Activated B cell treated with CpG ODN at 0.5 μM for 24 hours (primary cell): Measurements from ENCODE around the gene MTG1. TPM values are rescaled to one million over a fixed set of nuclear protein-coding genes. Genes with fewer than 3 reads are reported as not detected.

Source experiments
- ATAC-seq: fragments of 200-7000 bp; cut with Tn5 transposase; one replicate; pipeline ENCODE4 v1.10.0; 2021; ENCODE audit warnings: low read depth, mild to moderate bottlenecking, moderate library complexity
- CTCF ChIA-PET: fragments of 350-600 bp; sonication (Branson Sonifier 250); formaldehyde crosslinking; loops from one replicate; lab custom pipeline; 2021; ENCODE audit warnings: antibody characterized with exemption; lab: Charles Lee
- POLR2A ChIA-PET: fragments of 350-600 bp; sonication (Branson Sonifier 250); formaldehyde crosslinking; loops from one replicate; lab custom pipeline; 2021; ENCODE audit warnings: antibody characterized with exemption; lab: Charles Lee
- DNase-seq: peaks from one replicate; pipeline ENCODE4 v3.0.0; 2022
- H3K27ac Mint-ChIP-seq: one replicate; pipeline ENCODE4 v1.8.0; 2020; ENCODE audit warnings: mixed read lengths
- H3K27me3 Mint-ChIP-seq: one replicate; pipeline ENCODE4 v1.8.0; 2021; ENCODE audit warnings: mixed read lengths
- H3K36me3 Mint-ChIP-seq: one replicate; pipeline ENCODE4 v1.8.0; 2021; ENCODE audit warnings: low read depth, mixed read lengths
- H3K4me1 Mint-ChIP-seq: one replicate; pipeline ENCODE4 v1.8.0; 2021; ENCODE audit warnings: mixed read lengths
- H3K4me3 Mint-ChIP-seq: one replicate; pipeline ENCODE4 v1.8.0; 2020; ENCODE audit warnings: mild to moderate bottlenecking, mixed read lengths
- H3K9me3 Mint-ChIP-seq: one replicate; pipeline ENCODE4 v1.8.0; 2020; ENCODE audit warnings: mixed read lengths
- intact Hi-C: fragments of 100-400 bp; cut with micrococcal nuclease; formaldehyde crosslinking; loops from one replicate; pipeline ENCODE4 v1.15.1; 2024
- total RNA-seq: library from RNA; stranded (reverse); gene quantifications from 2 replicates; pipeline ENCODE4 v1.2.3, GENCODE V29; 2022
- TF ChIP-seq, protein P1 (sequence below): fragments of 200-600 bp; IDR thresholded peaks from one replicate; pipeline ENCODE4 v1.8.0; 2022; ENCODE audit warnings: antibody characterized with exemption, mild to moderate bottlenecking

MTG1 gene
- total RNA-seq, 1 donor from 2014 or later, result 83.1 TPM

DNA sequence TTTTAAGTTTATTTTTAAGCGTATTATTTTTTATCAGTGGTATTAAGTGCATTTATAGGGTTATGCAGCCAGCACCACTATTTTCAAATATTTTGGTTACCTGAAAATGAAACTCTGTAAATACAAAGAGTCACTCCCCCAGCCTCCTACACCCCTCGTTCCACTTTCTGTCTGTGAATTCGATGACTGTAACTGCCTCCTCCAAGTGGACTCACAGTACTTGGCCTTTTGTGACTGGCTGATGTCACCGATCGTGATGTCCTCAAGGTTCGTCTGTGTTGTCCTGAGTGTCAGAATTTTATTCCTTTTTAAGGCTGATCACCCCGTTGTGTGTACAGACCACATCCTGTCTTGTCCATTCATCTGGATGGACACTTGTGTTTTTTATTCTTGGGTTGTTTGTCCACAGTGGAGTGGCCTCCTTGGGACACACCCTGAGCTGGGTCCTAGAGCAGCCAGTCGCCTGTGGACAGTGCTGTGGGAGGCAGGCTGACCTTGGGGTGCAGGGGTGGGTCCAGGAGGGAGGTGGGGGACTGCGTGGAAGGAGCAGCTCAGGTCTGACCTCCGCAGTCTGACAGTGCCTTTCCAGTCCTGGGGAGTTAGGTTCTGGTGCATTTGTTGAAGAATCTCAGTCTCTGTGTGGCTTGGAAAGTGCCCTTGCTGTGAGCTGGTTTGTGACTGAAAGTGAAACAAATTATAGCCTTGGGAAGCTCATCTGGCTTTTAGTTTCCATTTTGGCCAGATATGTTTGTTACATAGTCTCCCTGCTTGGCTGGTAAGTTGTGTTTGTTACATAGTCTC lies 6.9 kb downstream of the MTG1 start:
- ATAC-seq (peak; percentile 64), DNase-seq (no peak)
- TF ChIP-seq, protein P1, sequence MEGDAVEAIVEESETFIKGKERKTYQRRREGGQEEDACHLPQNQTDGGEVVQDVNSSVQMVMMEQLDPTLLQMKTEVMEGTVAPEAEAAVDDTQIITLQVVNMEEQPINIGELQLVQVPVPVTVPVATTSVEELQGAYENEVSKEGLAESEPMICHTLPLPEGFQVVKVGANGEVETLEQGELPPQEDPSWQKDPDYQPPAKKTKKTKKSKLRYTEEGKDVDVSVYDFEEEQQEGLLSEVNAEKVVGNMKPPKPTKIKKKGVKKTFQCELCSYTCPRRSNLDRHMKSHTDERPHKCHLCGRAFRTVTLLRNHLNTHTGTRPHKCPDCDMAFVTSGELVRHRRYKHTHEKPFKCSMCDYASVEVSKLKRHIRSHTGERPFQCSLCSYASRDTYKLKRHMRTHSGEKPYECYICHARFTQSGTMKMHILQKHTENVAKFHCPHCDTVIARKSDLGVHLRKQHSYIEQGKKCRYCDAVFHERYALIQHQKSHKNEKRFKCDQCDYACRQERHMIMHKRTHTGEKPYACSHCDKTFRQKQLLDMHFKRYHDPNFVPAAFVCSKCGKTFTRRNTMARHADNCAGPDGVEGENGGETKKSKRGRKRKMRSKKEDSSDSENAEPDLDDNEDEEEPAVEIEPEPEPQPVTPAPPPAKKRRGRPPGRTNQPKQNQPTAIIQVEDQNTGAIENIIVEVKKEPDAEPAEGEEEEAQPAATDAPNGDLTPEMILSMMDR, result no peak
- Mint-ChIP-seq H3K4me3 (peak overlapping the region; percentile 44), H3K27ac (peak overlapping the region; percentile 15), H3K36me3 (peaks cover 84% of the 10 kb centered on the region), H3K27me3 (no peaks in the 10 kb centered on the region), H3K9me3 (no peaks in the 10 kb centered on the region), H3K4me1 (peaks cover 50% of the 10 kb centered on the region)
- ChIA-PET POLR2A (interaction anchor here (1.3 kb wide), 1 partner anchor 11 kb away, joined by 6 read pairs; no protein-coding TSS in a partner anchor), CTCF (interaction anchor here (0.8 to 1.0 kb wide), 2 partner anchors 71 to 73 kb away, joined by 3 to 4 read pairs; no protein-coding TSS in a partner anchor)
- intact Hi-C loops, result no loop called here

DNA sequence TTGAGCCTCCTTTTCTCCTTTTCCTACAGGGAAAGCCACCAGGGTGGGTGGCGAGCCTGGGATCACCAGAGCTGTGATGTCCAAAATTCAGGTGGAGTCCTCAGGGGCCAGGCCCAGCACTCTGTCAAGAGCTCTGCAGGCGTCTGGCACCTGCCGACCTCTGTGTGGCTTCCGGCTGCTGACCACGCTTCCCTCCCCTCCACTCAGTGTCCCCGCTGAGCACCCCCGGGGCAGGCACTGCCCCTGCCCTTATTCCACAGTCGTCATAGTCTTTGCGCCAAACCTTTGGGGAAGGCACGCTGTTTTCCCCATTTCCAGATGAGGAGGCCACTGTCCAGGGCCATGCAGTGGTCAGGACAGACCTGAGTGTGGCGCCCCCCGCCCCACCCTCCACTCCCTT lies 7.5 kb downstream of the MTG1 start:
- Mint-ChIP-seq H3K27me3 (no peaks in the 10 kb centered on the region), H3K9me3 (no peaks in the 10 kb centered on the region), H3K4me3 (no peak overlapping the region), H3K4me1 (peaks cover 54% of the 10 kb centered on the region), H3K36me3 (peaks cover 84% of the 10 kb centered on the region), H3K27ac (peak overlapping the region; percentile 15)
- ATAC-seq, result no peak
- POLR2A ChIA-PET, result interaction anchor here (1.3 kb wide), 1 partner anchor 12 kb away, joined by 6 read pairs; no protein-coding TSS in a partner anchor
- intact Hi-C loops, result no loop called here
- TF ChIP-seq, protein P1, result no peak
- DNase-seq, result no peak
- CTCF ChIA-PET, result interaction anchor here (0.8 to 1.0 kb wide), 2 partner anchors 72 to 73 kb away, joined by 3 to 4 read pairs; no protein-coding TSS in a partner anchor

DNA sequence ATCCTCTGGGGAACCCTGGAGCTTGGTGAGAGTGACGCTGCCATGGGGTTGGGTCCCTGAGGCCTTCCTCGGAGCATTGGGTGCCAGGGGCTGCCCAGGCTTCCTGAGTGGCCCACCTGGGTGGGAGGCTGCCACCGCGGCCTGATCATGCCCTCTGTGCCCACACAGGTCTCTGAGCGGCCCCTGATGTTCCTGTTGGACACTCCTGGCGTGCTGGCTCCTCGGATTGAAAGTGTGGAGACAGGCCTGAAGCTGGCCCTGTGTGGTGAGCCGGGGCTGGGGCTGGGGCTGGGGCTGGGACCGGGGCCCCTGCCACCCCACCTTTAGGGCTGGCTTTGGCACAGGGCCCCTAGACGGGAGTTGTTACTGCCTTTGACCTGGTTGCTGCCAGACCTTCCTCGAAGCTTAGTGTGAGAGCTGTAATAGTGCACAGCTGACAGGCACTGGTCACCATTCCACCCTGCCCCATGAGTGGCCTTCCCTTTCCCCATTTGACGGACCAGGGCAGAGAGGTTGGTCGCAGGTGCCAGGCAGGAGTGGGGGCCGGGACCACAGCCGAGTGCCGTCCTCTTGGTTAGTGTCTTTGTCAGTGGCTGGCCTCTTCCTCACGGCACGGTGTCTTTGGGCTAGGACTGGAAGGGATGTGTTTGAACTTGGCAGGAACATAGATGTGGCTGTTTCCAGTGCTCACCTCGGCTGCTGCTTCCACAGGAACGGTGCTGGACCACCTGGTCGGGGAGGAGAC lies 8.2 kb downstream of the MTG1 start:
- H3K4me1 Mint-ChIP-seq, result peaks cover 51% of the 10 kb centered on the region
- ATAC-seq, result no peak
- TF ChIP-seq, protein P1, result no peak
- no peaks in the 10 kb centered on the region for H3K9me3 Mint-ChIP-seq
- peaks cover 83% of the 10 kb centered on the region for H3K36me3 Mint-ChIP-seq
- DNase-seq, result no peak
- ChIA-PET POLR2A (interaction anchor here (1.3 kb wide), 1 partner anchor 13 kb away, joined by 6 read pairs; no protein-coding TSS in a partner anchor), CTCF (no interaction called here)
- no peak overlapping the region for H3K27ac Mint-ChIP-seq
- intact Hi-C loops, result no loop called here
- no peak overlapping the region for H3K4me3 Mint-ChIP-seq
- no peaks in the 10 kb centered on the region for H3K27me3 Mint-ChIP-seq

DNA sequence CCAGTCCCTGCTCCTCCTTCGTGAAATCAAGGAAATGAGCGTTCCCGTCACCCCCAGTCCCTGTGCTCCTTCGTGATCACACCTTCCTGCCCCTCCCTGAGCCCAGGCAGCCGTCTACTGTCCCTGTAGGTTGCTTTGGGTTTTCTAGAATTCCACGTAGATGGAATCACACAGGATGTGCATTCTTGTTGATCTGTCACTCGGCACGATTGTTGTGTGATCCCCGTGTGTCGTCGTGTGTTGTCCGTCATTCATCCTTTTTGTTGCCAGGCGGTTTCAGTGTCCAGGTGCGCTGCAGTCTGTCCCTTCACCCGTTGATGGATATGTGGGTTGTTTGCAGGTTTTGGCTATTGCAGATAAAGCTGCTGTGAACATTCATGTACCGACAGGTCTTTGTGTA lies 9.4 kb downstream of the MTG1 start:
- H3K4me3 Mint-ChIP-seq, result no peak overlapping the region

More for the DNA sequence above, 9.4 kb downstream of the MTG1 start:
- Mint-ChIP-seq H3K9me3 (no peaks in the 10 kb centered on the region), H3K27me3 (no peaks in the 10 kb centered on the region), H3K36me3 (peaks cover 84% of the 10 kb centered on the region), H3K27ac (no peak overlapping the region), H3K4me1 (peaks cover 51% of the 10 kb centered on the region)
- ChIA-PET CTCF (no interaction called here), POLR2A (no interaction called here)
- intact Hi-C loops, result no loop called here
- no peak for DNase-seq
- no peak for ATAC-seq
- TF ChIP-seq, protein P1, result no peak
